OCI-LY3 (cell line): Measurements from ENCODE around the gene NFXL1.

Source experiments
- CTCF ChIP-seq: fragments of 200-600, 300-600 bp; sonication (generic); IDR thresholded peaks from 2 replicates; pipeline ENCODE4 v1.5.1; 2014; ENCODE audit warnings: antibody characterized with exemption, low read length, low read depth
- EZH2phosphoT487 ChIP-seq: fragments of 200-600 bp; shearing (Covaris generic); IDR thresholded peaks from 2 replicates; pipeline ENCODE4 v1.6.1; 2018; ENCODE audit warnings: antibody characterized with exemption, mixed run types, low read depth

- TF ChIP-seq CTCF (no peak), EZH2phosphoT487 (no peak)
Observed at GRCh38 chr4:47954677-47955076, 40.3 kb upstream of the NFXL1 start.
